ENCODE measurements around the gene BCL7A.
"Not testable (repeated sequence)": the region's sequence is repeated elsewhere in the genome, so short reads cannot be mapped to it uniquely, and the experiment has no call there.

BCL7A gene
- 1.9 reads per million, percentile 2 among the genes with 10 or more reads in this experiment for total RNA-seq

GRCh38 chr12:122021822-122022392, at the start of gene BCL7A:
BCL7A (plus strand) TSS chr12:122021884; CDS start chr12:122022092, 208 bp downstream.
- no peak for DNase-seq

GRCh38 chr12:121974026-121974985, 47.4 kb upstream of the BCL7A start:
- DNase-seq, result no peak

GRCh38 chr12:121975021-121975420, 46.7 kb upstream of the BCL7A start:
- DNase-seq, result no peak

- no peak for DNase-seq
These were observed 44.7 kb upstream of the BCL7A start for GRCh38 chr12:121976950-121977349.

- no peak for DNase-seq
These were observed 41.3 kb upstream of the BCL7A start for GRCh38 chr12:121980191-121980891.

GRCh38 chr12:121980892-121981272, 40.8 kb upstream of the BCL7A start:
- DNase-seq, result no peak

- no peak for DNase-seq
These were observed 40.2 kb upstream of the BCL7A start for GRCh38 chr12:121981456-121981855.

- no peak for DNase-seq
These were observed 38.7 kb upstream of the BCL7A start for GRCh38 chr12:121982950-121983349.

- DNase-seq, result no peak
These were observed 38.0 kb upstream of the BCL7A start for GRCh38 chr12:121983536-121984210.

GRCh38 chr12:121986489-121987245, 35.0 kb upstream of the BCL7A start:
- no peak for DNase-seq

GRCh38 chr12:121988519-121988918, 33.2 kb upstream of the BCL7A start:
- not testable (repeated sequence) for DNase-seq

GRCh38 chr12:121989276-121990113, 32.2 kb upstream of the BCL7A start:
- no peak for DNase-seq

GRCh38 chr12:121990114-121990647, 31.5 kb upstream of the BCL7A start:
- DNase-seq, result no peak

GRCh38 chr12:121990692-121991603, 30.7 kb upstream of the BCL7A start:
- no peak for DNase-seq

GRCh38 chr12:121992059-121992879, 29.4 kb upstream of the BCL7A start:
- no peak for DNase-seq

- no peak for DNase-seq
These were observed 25.4 kb upstream of the BCL7A start for GRCh38 chr12:121996050-121996944.

GRCh38 chr12:121996945-121997612, 24.6 kb upstream of the BCL7A start:
- DNase-seq, result no peak

Data from effector CD4-positive, alpha-beta T cell (primary cell).